Activated CD8-positive, alpha-beta memory T cell treated with anti-CD3 and anti-CD28 coated beads for 48 hours (primary cell): ENCODE results near the gene MYEF2.

Source experiments
- DNase-seq, 3 experiments: peaks; one replicate each; pipeline ENCODE4 v3.0.0-alpha.2; 2020; ENCODE audit warnings: low read depth in 2 of 3, low spot score in 2 of 3

The MYEF2 gene

DNA sequence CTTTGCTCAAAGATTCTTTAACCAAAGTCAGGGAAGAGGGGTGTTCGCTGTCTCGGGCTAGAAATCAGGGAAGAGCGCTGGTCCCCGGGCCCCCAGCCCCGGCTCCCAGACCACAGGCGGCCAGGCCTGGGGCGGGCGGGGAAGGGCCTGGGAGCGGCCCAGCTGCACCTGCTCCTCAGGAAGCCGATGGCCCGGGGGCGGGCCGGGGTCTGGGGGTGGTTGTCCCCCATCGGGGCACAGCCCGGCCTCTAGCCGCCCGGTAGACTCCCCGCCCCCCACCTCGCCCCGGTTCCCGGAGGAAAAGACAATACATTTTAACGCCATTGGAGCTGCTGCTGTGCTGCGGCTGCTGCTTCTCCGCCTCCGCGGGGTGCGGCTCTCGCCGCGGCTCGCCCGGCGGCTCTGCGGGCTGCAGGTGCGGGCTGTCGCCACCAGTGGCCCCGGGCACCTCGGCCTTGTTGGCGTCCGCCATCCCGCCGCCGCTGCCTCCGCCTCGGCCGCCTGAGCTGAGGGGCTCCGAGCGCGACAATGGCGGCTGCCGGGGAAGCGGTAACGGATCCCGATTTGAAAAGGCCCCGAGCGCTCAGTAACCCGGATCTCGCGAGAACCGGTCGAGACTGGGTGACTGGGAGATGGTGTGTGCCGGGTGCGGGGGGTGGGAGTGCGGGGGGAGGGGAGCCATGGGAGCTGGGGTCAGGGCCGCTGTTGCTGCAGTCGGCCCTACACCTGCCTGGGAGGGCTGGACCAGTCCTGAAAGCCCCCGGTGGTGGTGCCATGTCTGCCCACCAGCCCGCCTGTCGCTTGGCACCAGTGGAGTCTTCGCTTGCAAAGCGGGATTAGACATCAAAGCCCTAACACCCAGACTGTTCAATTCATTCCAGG is at the start of gene MYEF2:
MYEF2 (minus strand) TSS at position 530 of the 882 bp plus-strand sequence; CDS start at position 472, 58 bp downstream.
- DNase-seq: peak; percentile 42 to 47 (median 44)

DNA sequence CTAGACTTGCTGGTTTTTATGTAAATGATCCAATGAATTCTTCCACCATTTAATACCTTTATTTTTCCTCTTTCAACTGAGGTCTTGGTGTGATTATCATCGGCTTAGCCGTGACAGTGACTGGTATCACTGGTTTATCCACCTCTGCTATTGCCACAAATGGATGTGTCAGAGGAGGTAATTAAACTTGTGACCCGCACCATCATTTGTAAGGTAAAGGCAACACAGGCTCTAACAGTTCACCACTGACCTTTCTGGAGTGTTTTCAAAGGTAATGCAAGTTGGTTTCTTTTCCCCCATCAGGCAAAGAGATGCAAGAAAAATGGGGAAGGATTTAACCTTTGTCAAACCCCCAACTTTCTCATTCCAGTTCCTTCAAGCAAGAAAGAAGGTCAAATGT is 47.7 kb upstream of the MYEF2 start:
- DNase-seq: no peak

DNA sequence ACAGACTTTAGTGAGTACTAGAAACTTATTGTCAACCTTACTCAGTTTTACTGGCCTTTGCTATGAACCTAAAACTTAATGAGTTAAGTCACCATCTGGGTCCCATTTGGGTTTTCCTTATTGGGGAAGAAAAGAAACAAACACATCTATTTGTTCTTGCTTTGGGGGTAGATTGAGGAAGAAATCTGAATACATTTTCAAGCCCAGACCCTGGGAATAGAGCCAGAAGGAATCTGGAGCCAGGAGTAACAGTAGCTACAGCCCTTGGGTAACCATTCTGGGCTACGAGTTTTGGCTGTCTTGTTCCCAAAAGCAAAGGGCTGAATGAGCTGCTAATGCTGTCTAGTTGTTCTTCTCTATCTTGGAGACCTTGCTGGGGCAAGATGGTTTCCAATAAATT is 44.5 kb upstream of the MYEF2 start:
- DNase-seq: no peak

DNA sequence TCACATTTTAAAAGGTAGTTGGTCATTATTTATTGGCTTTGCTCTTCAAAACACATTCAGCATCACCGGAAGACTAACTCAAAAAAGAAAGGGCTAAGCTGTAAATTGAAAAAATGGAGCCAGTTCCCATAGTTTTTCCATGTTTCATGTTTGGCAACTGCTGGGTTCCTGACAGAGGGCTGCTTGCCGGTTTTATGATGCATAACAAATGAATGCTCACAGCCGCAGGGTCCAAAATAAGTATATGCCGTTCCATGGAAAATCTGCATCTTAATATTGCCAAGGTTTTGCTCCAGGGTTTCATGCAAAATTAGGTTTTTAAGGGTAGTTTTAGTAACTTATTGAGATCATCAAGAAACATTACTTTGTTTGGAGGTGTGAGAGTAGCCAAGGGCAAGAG is 43.8 kb upstream of the MYEF2 start:
- DNase-seq: no peak

DNA sequence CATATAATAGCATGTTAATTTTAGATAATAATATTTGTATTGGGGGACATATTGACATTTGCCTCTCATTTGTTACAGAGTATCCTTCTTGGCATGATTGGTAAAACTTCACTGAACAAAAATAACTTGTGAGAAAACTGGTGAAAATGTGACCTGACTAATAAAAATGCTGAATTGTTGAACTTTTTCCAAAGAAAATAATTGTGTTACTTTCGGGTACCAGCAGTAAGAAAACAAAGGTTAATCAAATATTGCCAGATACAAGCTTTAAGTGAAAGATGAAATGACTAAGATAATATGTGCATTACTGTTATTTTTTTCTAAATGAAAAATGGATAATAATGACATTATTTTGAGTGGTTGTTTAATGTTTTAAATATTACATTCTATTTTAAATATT is 43.2 kb upstream of the MYEF2 start:
- no peak for DNase-seq

- no peak for DNase-seq
These were observed 27.9 kb upstream of the MYEF2 start, which contains the start of gene SLC12A1 for GRCh38 chr15:48205981-48206380. SLC12A1 (plus strand) TSS chr15:48206302; CDS start chr15:48207720, 1,418 bp downstream.

GRCh38 chr15:48202068-48202467 is 24.0 kb upstream of the MYEF2 start:
- no peak for DNase-seq

DNA sequence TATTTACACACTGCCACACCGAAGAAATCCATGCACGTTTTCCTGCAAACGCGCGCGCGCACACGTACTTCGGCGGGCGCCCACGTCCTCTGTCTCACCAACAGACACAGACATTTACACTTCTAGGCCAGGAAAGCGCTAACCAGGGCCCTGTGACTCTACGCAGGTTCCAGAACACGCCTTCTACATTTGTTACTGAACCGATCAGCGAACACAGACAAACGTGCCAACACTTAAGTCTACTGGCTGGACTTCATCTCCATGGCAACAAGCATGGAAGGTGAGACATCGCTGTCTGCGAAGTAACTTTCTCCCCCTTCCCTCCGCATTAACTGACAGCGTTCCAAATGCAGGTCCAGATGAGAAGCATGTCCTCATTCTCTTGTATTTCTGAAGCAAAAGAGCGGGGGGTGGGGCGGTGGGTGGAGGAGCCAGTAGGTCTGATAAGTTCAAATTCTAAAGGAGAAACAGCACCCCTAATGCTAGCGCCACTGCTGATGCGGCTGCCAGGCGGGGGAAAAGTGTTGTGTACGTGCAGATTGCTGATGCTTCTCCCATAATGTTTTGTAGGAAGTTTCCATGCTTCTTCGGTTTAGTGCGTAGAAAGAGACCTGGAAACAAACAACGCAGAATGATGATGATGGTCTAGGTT is 13.6 kb upstream of the MYEF2 start, which contains the start of gene CTXN2:
CTXN2 (plus strand) TSS at position 92 of the 652 bp plus-strand sequence. CDS start 9,636 bp downstream, outside the sequence.
- no peak for DNase-seq

DNA sequence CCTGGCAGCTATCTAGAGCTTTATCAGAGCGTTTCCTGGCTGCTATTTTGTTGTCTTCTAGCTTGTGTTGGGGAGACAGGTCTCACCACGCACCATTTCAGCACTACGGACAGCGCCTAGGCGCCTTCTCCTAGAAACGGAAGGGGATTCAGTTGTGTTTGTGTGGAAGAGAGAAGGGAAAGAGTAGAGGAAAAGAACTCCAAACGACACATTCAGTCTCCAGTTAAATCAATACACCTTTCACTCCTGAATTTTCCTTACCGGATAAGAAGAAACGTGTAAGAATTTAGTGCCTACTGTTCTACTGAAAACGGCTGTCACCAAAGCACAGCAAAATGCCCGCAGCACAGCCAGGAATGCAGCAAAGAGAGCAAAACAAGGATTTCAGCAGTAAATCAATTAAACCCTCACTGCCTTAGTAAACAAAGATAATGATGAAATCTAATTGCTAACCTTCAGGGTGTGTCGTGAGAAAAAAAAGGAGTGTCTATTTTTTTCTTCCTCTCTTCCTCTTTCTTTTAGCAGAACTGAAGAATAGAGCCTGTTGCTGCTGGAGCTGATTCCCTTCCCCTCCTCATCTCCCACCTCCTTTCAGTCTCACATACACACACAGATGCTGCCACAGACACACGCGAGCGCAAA is 13.0 kb upstream of the MYEF2 start:
- no peak for DNase-seq

GRCh38 chr15:48186271-48186670 is 8.2 kb upstream of the MYEF2 start:
- DNase-seq: no peak

GRCh38 chr15:48185529-48185928 is 7.4 kb upstream of the MYEF2 start:
- no peak for DNase-seq

GRCh38 chr15:48182749-48183148 is 4.7 kb upstream of the MYEF2 start:
- no peak for DNase-seq

- DNase-seq: no peak
These were observed 495 bp upstream of the MYEF2 start for GRCh38 chr15:48178648-48178931.

DNA sequence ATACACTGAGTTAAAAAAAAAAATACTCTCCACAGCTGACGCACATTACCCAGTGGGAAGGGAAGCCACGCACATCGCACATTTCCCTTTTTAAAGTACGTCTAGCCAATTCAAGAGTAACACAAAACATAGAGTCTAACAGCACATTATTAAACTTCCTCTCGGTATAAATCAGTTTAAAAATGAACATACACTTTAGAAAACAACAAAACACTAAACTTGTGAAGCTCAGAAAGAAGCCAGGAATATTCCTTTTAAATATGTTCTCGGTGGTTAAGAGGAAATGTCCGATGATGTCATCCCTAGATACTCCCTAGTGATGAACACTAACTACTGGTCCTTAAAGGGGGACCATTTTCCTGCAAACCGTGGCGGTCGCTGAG is 721 bp downstream of the MYEF2 start:
- no peak for DNase-seq

DNA sequence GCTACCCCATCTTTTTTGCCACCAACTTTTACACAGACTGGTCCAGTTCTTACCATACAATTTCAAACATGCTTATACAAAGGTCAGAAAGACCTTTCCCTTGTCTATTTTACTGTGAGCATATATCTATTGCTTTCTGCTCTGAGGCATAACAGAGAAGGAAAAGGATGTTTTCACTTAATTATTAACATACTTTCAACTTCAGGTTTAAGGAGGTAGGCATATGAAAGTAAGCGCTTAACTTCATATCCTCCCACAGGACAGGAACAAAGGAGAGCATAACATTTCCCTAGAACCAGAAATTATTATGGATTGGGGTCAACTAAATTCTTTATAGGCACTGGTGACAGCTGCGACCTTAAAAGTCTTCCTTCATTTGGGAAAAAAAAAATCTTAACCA is 1.1 kb downstream of the MYEF2 start:
- DNase-seq: no peak

- DNase-seq: no peak
These were observed 2.0 kb downstream of the MYEF2 start for GRCh38 chr15:48176112-48176511.

DNA sequence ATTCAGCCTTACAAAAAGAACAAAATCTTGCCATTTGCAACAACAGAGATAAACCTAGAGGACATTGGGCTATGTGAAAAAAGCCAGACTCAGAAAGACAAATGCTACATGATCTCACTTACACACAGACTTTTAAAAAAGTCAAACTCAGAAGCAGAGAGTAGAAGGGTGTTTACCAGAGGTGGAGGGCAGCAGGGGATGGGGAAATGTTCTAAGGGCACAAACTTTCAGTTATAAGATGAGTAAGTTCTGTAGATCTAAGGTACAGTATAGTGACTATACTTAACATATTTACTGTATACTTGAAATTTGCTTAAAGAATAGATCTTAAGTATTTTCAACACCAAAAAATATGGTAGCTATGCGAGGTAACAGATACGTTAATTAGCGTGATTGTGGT is 3.0 kb downstream of the MYEF2 start:
- DNase-seq: no peak

DNA sequence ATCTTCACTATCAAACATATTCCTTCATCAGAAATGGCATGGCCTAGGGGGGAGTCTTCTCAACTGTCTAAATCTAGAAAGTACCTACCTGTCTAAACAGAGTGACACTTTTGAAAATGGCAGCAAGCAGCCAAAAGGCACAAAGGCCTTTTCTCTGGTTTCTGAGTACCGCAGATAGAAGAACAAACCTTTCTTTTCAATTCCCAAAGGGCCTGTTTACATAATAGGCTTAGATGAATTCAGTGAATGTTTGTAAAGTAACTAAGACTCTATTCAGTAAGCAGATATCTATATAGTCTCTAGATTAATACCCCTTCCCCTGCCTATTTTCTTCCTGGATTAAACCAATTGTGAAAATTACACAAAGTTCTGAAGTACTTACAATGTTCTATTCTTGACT is 7.1 kb downstream of the MYEF2 start:
- DNase-seq: no peak

DNA sequence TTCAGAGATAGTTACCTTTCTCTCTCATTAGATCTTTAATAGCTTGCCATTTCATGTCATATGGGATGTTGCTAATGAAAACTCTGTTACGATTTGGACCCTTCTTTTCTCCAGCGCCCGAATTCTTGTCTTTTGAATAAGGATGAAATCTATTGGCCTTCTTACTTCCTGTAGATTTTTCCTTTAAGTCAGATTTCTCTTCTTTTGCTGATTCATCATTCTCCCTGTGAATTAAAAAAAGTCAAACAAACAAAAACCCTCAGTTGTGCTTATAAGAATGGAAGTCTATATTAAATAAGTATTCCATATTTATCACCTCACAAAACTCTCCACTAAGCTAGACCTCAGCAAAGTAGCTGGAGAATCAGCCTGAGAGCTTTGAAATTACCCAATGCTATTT is 9.5 kb downstream of the MYEF2 start:
- DNase-seq: no peak

GRCh38 chr15:48153526-48153925 is 24.6 kb downstream of the MYEF2 start:
- no peak for DNase-seq

GRCh38 chr15:48149858-48150257 is 28.2 kb downstream of the MYEF2 start:
- no peak for DNase-seq

GRCh38 chr15:48147358-48147757 is 30.7 kb downstream of the MYEF2 start:
- DNase-seq: no peak
